SK-N-SH treated with all-trans-retinoic acid at 6 μM for 48 hours (cell line): ENCODE measurements around the gene WARS2.

Experiments
- CSDC2 ChIP-seq: fragments of 250-450 bp; sonication (Bioruptor Pico); IDR thresholded peaks from 2 replicates; pipeline ENCODE4 v1.5.0; 2020; ENCODE audit warnings: mild to moderate bottlenecking, moderate library complexity
- ISL1 ChIP-seq: fragments of 250-450 bp; sonication (Bioruptor Pico); IDR thresholded peaks from 2 replicates; pipeline ENCODE4 v2.1.2; 2022; ENCODE audit warnings: mild to moderate bottlenecking, moderate library complexity
- OSR1 ChIP-seq: fragments of 250-450 bp; sonication (Bioruptor Pico); IDR thresholded peaks from 2 replicates; pipeline ENCODE4 v1.8.0; 2022; ENCODE audit warnings: moderate library complexity, mild to moderate bottlenecking, inconsistent platforms
- PATZ1 ChIP-seq: fragments of 250-450 bp; sonication (Bioruptor Pico); IDR thresholded peaks from 2 replicates; pipeline ENCODE4 v1.8.0; 2020; ENCODE audit warnings: mild to moderate bottlenecking, moderate library complexity, borderline replicate concordance
- POU6F1 ChIP-seq: fragments of 250-450 bp; sonication (Bioruptor Pico); IDR thresholded peaks from 2 replicates; pipeline ENCODE4 v1.8.0; 2021; ENCODE audit warnings: low read depth, mild to moderate bottlenecking, moderate library complexity, borderline replicate concordance
- RARB ChIP-seq: fragments of 250-450 bp; sonication (Bioruptor Pico); IDR thresholded peaks from 2 replicates; pipeline ENCODE4 v1.8.0; 2021; ENCODE audit warnings: mild to moderate bottlenecking, moderate library complexity
- SNAI2 ChIP-seq: fragments of 250-450 bp; sonication (Bioruptor Pico); IDR thresholded peaks from 2 replicates; pipeline ENCODE4 v1.5.0; 2020; ENCODE audit warnings: mild to moderate bottlenecking, moderate library complexity
- TCF4 ChIP-seq: fragments of 250-450 bp; sonication (Bioruptor Pico); IDR thresholded peaks from 2 replicates; pipeline ENCODE4 v1.8.0; 2021; ENCODE audit warnings: mild to moderate bottlenecking, moderate library complexity, borderline replicate concordance
- ZFP30 ChIP-seq: fragments of 450-650 bp; formaldehyde crosslinking; IDR thresholded peaks from 2 replicates; pipeline ENCODE4 v1.5.0; 2022; ENCODE audit warnings: mild to moderate bottlenecking, moderate library complexity
- ZNF565 ChIP-seq: fragments of 450-650 bp; formaldehyde crosslinking; conservative IDR thresholded peaks from 2 replicates; pipeline ENCODE4 v1.5.0; 2020; ENCODE audit warnings: low read depth, mild to moderate bottlenecking, moderate library complexity
- ZNF70 ChIP-seq: fragments of 450-650 bp; formaldehyde crosslinking; IDR thresholded peaks from 2 replicates; pipeline ENCODE4 v1.5.0; 2020; ENCODE audit warnings: mild to moderate bottlenecking, moderate library complexity

DNA sequence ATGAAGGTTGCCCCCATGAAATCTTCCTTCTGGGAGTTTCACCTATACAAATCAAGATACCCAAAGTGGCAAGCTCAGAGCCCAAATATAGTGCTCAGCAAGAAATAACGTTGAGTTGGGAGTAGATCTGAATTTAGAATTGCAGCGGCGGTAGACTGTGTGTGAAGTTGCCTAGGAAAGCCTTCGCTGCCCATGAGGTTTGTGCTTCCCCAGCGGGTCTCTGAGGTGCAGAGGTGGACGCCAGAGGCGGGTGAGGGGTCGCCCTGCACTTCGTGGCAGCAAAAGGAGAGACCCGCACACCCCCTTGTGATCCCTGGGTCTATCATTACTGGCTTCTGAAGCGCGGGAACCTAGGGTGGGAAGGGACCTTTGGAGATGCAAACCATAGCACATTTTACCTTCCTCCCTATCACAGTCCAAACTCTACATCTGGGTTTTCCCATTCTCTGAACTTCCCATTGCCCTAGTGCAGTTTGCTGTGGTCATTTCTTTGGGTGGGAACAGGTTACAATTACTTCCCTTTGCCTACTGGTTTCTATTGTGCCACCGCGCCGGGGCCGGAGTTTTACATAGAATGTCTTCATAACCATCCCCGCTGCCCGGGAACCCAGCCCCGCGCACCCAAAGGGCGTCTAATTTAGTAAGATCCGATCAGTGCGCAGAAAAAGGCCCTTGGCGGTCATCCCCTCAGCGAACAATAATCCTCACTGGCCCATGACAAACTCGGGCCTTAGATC is 157.5 kb downstream of the WARS2 start:
- no peak for TF ChIP-seq ZNF70 (CRISPR knock-in tag)
- TF ChIP-seq SNAI2 (CRISPR knock-in tag), result no peak
- no peak for TF ChIP-seq TCF4 (CRISPR knock-in tag)
- no peak for TF ChIP-seq OSR1
- no peak for TF ChIP-seq ISL1 (CRISPR knock-in tag)
- no peak for TF ChIP-seq ZFP30 (CRISPR knock-in tag)
- no peak for TF ChIP-seq POU6F1
- no peak for TF ChIP-seq RARB (CRISPR knock-in tag)
- TF ChIP-seq CSDC2, result no peak
- no peak for TF ChIP-seq PATZ1
- no peak for TF ChIP-seq ZNF565
